HG02571 (cell line): ENCODE results near the gene ANAPC1.
"Not testable (repeated sequence)": the region's sequence is repeated elsewhere in the genome, so short reads cannot be mapped to it uniquely, and the experiment has no call there.

ENCODE experiments used
- ATAC-seq: cut with Tn5 transposase; IDR thresholded peaks from one replicate; pipeline ENCODE4 v1.9.1; 2021; ENCODE audit warnings: mild to moderate bottlenecking, moderate library complexity; ENCODE audit not compliant: unreplicated experiment

The ANAPC1 gene

DNA sequence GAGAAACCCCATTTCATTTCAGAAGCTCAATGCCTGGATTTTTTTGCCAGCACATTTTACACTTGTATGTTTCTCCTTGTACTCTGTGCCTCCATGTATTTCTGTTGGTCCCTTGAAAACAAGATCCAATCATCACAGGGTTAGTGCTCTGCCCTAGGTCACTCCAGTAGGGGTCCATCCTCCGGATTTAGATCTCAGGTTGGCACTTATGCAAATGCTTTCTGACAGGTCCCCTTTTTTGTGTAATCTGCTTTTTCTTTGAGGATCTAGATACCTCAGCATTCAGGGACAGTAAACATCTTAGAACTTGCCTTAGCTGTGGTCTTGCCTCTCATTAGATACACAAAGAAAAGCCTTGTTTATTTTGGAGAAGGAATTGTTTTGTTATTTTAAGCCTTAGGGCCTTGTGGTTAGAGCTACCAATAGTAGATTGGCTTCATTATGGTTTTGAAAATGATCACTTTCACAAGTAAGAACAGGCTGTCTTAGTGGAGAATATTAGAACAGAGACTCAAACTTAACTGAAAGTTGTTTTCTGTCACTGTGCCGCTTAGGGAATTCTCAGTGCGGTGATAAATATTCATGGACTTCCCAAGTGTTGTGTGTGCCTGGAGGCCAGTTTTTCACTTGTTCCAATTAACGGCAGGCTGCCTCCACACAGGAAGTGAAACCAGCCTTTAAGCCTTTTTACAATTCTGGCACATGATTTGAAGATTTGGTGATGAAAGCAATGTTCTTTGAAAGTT, 22.2 kb upstream of the ANAPC1 start:
- ATAC-seq: no peak

- not testable (repeated sequence) for ATAC-seq
Observed at GRCh38 chr2:111905475-111905869, 21.5 kb upstream of the ANAPC1 start.

GRCh38 chr2:111904726-111905474, 20.9 kb upstream of the ANAPC1 start:
- no peak for ATAC-seq

- no peak for ATAC-seq
Observed at GRCh38 chr2:111903930-111904439, 20.0 kb upstream of the ANAPC1 start.

- no peak for ATAC-seq
Observed at GRCh38 chr2:111903516-111903915, 19.5 kb upstream of the ANAPC1 start.

DNA sequence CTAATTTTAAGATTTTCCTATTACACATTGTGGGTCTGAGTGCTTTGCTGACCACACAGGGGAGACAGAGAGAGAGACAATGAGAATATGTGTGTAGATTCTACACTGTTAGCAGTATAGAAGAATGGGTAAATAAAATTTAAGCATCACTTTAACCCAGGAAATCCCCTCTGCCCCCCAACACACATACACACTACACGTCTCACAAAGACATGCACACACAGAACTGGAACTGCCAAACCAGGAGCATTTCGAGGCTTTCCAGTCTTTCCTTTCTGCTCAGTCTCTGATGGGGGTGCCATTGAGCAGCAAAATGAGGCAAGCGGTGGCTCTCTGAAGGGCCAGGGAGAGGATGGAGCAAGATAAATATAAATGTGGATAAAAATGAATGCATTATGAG, 16.9 kb upstream of the ANAPC1 start:
- no peak for ATAC-seq

- ATAC-seq: no peak
Observed at GRCh38 chr2:111898703-111899514, 14.9 kb upstream of the ANAPC1 start.

DNA sequence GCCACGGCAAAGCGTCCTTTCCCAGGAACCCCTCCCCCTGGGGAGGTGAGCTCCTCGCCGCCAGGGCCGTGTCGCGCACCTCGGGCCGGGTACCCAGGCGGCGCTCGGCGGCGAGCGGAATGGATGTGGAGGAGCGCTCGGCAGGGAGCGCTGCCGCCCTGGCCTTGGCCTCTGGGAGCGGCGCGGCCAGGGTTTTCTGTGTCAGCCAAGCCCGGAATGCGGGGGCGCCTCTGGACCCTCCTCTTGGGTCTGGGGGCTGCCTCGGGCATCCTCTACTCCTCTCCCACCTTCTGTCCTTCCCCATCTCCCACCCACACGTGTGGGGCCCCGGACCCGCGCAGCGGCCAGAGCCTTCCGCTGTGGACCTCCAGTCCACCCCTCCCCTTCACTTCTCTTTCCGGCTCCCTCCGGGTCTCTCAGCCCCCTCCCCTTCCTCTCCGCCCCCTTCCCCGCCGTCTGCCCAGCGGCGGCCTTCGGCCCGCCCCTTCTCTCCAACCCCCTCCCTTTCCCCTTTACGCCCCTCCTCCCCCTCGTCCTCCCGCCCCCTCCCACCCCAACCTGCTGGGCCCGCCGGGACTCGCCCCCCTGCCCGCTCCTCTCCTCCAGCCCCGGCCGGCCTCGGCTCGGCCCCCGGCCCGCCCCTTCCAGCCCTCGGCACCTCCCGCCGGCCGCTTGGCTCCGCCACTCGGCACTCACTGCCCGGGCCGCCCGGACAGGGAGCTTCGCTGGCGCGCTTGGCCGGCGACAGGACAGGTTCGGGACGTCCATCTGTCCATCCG, 14.1 kb upstream of the ANAPC1 start, which contains the start of gene MERTK:
MERTK (plus strand) TSS at position 684 of the 779 bp plus-strand sequence. CDS start 129 bp downstream, outside the sequence.
- no peak for ATAC-seq

DNA sequence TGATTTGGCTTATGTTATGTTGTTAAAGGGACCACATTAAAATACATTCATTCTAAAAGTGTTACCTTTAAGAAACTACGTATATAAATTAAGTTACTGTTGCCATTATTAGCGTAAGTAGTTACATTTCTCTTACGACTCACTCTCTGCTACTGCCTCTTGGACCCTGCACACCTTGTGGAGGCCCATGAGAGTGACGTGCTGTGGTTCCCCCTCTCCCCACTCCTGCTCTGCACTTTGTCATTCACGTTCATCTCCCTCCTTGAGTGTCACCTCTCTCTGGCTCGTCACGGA, 13.6 kb upstream of the ANAPC1 start:
- ATAC-seq: no peak

DNA sequence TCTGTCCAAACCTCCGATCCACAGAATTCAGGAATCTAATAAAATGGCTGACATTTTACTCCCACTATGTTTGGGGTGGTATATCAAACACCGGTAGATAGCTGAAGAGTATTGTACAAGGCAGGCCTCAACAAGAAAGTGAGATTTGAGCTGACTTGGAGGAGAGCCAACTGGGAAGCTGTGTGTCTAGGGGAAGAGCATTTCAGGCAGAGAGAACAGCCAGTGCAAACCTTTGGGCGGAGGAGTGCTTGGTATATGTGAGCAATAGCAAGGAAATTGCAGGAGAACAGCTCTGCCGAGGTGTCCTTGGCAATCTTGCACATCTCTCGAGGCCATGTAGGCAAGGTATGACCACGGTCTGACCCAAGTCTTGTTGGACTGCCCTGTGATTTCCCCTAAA, 12.6 kb upstream of the ANAPC1 start:
- no peak for ATAC-seq

GRCh38 chr2:111896024-111896423, 12.0 kb upstream of the ANAPC1 start:
- no peak for ATAC-seq

DNA sequence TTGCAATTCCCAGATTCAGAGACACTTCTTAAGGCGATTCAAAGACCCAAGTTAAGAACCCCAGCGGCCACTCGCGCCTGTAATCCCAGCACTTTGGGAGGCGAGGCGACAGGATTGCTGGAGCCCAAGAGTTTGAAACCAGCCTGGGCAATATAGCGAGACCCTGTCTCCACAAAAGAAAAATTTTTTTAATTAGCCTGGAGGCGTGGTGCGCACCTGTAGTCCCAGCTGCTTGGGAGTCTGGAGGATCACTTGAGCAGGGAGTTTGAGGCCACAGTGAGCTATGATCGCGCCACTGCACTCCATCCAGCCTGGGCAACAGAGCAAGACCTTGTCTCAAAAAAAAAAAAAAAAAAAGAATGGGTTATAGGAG, 585 bp upstream of the ANAPC1 start:
- ATAC-seq: no peak

DNA sequence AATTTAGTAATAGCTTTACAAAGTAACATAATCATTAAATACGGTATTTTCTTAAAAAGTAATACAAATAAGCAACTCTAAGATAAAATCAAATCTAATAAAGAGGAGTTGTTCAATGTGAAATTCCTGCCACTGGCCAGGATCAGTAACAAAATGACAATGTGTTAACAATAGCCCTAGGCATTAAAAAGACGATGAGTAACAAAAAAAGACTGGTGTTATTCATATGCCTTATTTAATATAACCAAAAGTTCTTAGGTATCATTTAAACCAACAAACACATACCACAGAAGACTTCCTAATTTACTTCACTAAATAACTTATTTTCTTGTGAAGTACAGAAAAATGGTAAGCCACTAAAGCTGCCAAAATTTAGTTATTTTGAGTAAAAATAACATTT, 11.2 kb downstream of the ANAPC1 start:
- ATAC-seq: not testable (repeated sequence)

GRCh38 chr2:111865124-111865523, 18.9 kb downstream of the ANAPC1 start:
- ATAC-seq: not testable (repeated sequence)

GRCh38 chr2:111860005-111860404, 24.0 kb downstream of the ANAPC1 start:
- not testable (repeated sequence) for ATAC-seq

DNA sequence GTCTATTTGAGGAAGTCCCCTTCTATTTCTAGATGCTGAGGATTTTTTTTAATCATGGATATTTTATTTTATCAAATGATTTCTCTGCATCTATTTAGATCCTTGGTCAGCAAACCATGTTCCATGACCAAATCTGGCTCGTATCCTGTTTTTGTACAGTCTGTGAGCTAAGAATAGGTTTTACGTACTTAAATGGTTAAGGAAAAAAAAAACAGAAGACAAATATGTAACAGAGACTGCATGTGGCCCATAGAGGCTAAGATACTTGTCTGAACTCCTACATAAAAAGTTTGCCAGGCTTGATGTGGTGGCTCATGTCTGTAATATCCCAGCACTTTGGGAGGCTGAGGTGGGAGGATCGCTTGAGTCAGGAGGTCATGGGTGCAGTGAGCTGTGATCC, 31.4 kb downstream of the ANAPC1 start:
- ATAC-seq: not testable (repeated sequence)

DNA sequence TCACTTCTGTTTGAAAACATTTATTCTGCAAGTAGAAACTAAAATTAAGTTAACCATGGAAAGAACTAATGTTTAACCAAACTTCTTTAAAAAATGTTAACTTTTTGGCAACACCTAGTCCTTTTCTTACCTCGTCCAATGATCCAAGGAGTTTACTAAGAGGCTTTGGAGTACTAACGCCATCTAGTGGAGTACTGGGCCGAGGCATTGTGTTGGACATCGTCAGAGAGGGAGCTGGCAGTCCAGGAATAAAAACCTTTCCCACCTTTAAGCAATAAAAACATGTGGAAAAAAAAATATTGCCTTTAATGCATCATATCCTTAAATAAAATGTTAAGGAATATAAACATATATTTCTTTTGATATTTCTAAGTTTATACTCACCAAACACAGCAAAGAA, 33.3 kb downstream of the ANAPC1 start:
- ATAC-seq: not testable (repeated sequence)

- not testable (repeated sequence) for ATAC-seq
Observed at GRCh38 chr2:111839625-111840282, 44.2 kb downstream of the ANAPC1 start.

- ATAC-seq: not testable (repeated sequence)
Observed at GRCh38 chr2:111838992-111839391, 45.0 kb downstream of the ANAPC1 start.

- ATAC-seq: not testable (repeated sequence)
Observed at GRCh38 chr2:111834221-111834620, 49.8 kb downstream of the ANAPC1 start.
